ENCODE data around the gene TMEM208. TPM values are rescaled to one million over a fixed set of nuclear protein-coding genes. Genes with fewer than 3 reads are reported as not detected.

The TMEM208 gene
- polyA plus RNA-seq, 4 donors: 63.0 to 153 (median 102) TPM

- H3K9me3 ChIP-seq (ENCODE audit: control insufficient read depth in 2 of 2, insufficient read depth in 1 of 2, low read depth in 1 of 2, low read length in 1 of 2): no peaks in the 10 kb centered on the region
- no peaks in the 10 kb centered on the region for H3K27me3 ChIP-seq (ENCODE audit: control insufficient read depth in 3 of 3, insufficient read depth in 3 of 3, low read length in 3 of 3)
- H3K4me3 ChIP-seq (ENCODE audit: low read depth in 1 of 3, low read length in 3 of 3): no peak overlapping the region
- DNase-seq: no peak
- no peak overlapping the region for H3K27ac ChIP-seq (ENCODE audit: low read depth in 1 of 3, low read length in 2 of 3)
- peaks cover 11 to 59% (median 19%) of the 10 kb centered on the region in 3 donors for H3K36me3 ChIP-seq (ENCODE audit: control insufficient read depth in 3 of 3, insufficient read depth in 2 of 3, low read depth in 1 of 3, low read length in 3 of 3)
- no peak for FAIRE-seq
- H3K4me1 ChIP-seq (ENCODE audit: control insufficient read depth in 3 of 3, insufficient read depth in 2 of 3, low read depth in 1 of 3, low read length in 2 of 3): peaks cover 5 to 27% (median 11%) of the 10 kb centered on the region in 3 donors
These were observed 33.4 kb upstream of the TMEM208 start for GRCh38 chr16:67193536-67193935.

- Histone ChIP-seq H3K27ac (ENCODE audit: low read depth in 1 of 3, low read length in 2 of 3) (no peak overlapping the region), H3K4me3 (ENCODE audit: low read depth in 1 of 3, low read length in 3 of 3) (no peak overlapping the region), H3K27me3 (ENCODE audit: control insufficient read depth in 3 of 3, insufficient read depth in 3 of 3, low read length in 3 of 3) (no peaks in the 10 kb centered on the region), H3K36me3 (ENCODE audit: control insufficient read depth in 3 of 3, insufficient read depth in 2 of 3, low read depth in 1 of 3, low read length in 3 of 3) (peaks cover 11 to 60% (median 19%) of the 10 kb centered on the region in 3 donors), H3K4me1 (ENCODE audit: control insufficient read depth in 3 of 3, insufficient read depth in 2 of 3, low read depth in 1 of 3, low read length in 2 of 3) (peaks cover 5 to 30% (median 11%) of the 10 kb centered on the region in 3 donors), H3K9me3 (ENCODE audit: control insufficient read depth in 2 of 2, insufficient read depth in 1 of 2, low read depth in 1 of 2, low read length in 1 of 2) (no peaks in the 10 kb centered on the region)
- WGBS, 3 donors: 85 to 87% (median 86%) methylated on average over 6 of the region's 6 CpGs
- FAIRE-seq (no peak), DNase-seq (no peak)
These were observed 32.7 kb upstream of the TMEM208 start for GRCh38 chr16:67194260-67194659.

- peaks cover 11 to 67% (median 19%) of the 10 kb centered on the region in 3 donors for H3K36me3 ChIP-seq (ENCODE audit: control insufficient read depth in 3 of 3, insufficient read depth in 2 of 3, low read depth in 1 of 3, low read length in 3 of 3)
- WGBS, 3 donors: 83 to 89% (median 84%) methylated on average over 5 of the region's 5 CpGs
- H3K9me3 ChIP-seq (ENCODE audit: control insufficient read depth in 2 of 2, insufficient read depth in 1 of 2, low read depth in 1 of 2, low read length in 1 of 2): no peaks in the 10 kb centered on the region
- H3K27me3 ChIP-seq (ENCODE audit: control insufficient read depth in 3 of 3, insufficient read depth in 3 of 3, low read length in 3 of 3): no peaks in the 10 kb centered on the region
- H3K27ac ChIP-seq (ENCODE audit: low read depth in 1 of 3, low read length in 2 of 3): no peak overlapping the region
- no peak overlapping the region for H3K4me3 ChIP-seq (ENCODE audit: low read depth in 1 of 3, low read length in 3 of 3)
- no peak for FAIRE-seq
- no peak for DNase-seq
- peaks cover 5 to 36% (median 11%) of the 10 kb centered on the region in 3 donors for H3K4me1 ChIP-seq (ENCODE audit: control insufficient read depth in 3 of 3, insufficient read depth in 2 of 3, low read depth in 1 of 3, low read length in 2 of 3)
These were observed 31.3 kb upstream of the TMEM208 start for GRCh38 chr16:67195676-67196075.

GRCh38 chr16:67196881-67197280 lies 30.0 kb upstream of the TMEM208 start:
- no peak overlapping the region for H3K4me3 ChIP-seq (ENCODE audit: low read depth in 1 of 3, low read length in 3 of 3)
- no peaks in the 10 kb centered on the region for H3K9me3 ChIP-seq (ENCODE audit: control insufficient read depth in 2 of 2, insufficient read depth in 1 of 2, low read depth in 1 of 2, low read length in 1 of 2)
- H3K27ac ChIP-seq (ENCODE audit: low read depth in 1 of 3, low read length in 2 of 3): no peak overlapping the region
- no peaks in the 10 kb centered on the region for H3K27me3 ChIP-seq (ENCODE audit: control insufficient read depth in 3 of 3, insufficient read depth in 3 of 3, low read length in 3 of 3)
- FAIRE-seq (no peak), DNase-seq (no peak)
- H3K36me3 ChIP-seq (ENCODE audit: control insufficient read depth in 3 of 3, insufficient read depth in 2 of 3, low read depth in 1 of 3, low read length in 3 of 3): peaks cover 11 to 78% (median 24%) of the 10 kb centered on the region in 3 donors
- peaks cover 5 to 32% (median 11%) of the 10 kb centered on the region in 3 donors for H3K4me1 ChIP-seq (ENCODE audit: control insufficient read depth in 3 of 3, insufficient read depth in 2 of 3, low read depth in 1 of 3, low read length in 2 of 3)
- 91 to 100% (median 96%) methylated on average over 1 of the region's 1 CpG for WGBS, 3 donors

GRCh38 chr16:67197704-67198103 lies 29.2 kb upstream of the TMEM208 start:
- Histone ChIP-seq H3K27me3 (ENCODE audit: control insufficient read depth in 3 of 3, insufficient read depth in 3 of 3, low read length in 3 of 3) (no peaks in the 10 kb centered on the region), H3K9me3 (ENCODE audit: control insufficient read depth in 2 of 2, insufficient read depth in 1 of 2, low read depth in 1 of 2, low read length in 1 of 2) (no peaks in the 10 kb centered on the region), H3K27ac (ENCODE audit: low read depth in 1 of 3, low read length in 2 of 3) (peak overlapping the region in 1 of 3 donors; percentile 97), H3K4me1 (ENCODE audit: control insufficient read depth in 3 of 3, insufficient read depth in 2 of 3, low read depth in 1 of 3, low read length in 2 of 3) (peaks cover 5 to 30% (median 11%) of the 10 kb centered on the region in 3 donors), H3K4me3 (ENCODE audit: low read depth in 1 of 3, low read length in 3 of 3) (no peak overlapping the region), H3K36me3 (ENCODE audit: control insufficient read depth in 3 of 3, insufficient read depth in 2 of 3, low read depth in 1 of 3, low read length in 3 of 3) (peaks cover 11 to 85% (median 30%) of the 10 kb centered on the region in 3 donors)
- 61 to 74% (median 62%) methylated on average over 6 of the region's 6 CpGs for WGBS, 3 donors
- no peak for FAIRE-seq
- DNase-seq: no peak

- Histone ChIP-seq H3K36me3 (ENCODE audit: control insufficient read depth in 3 of 3, insufficient read depth in 2 of 3, low read depth in 1 of 3, low read length in 3 of 3) (peaks cover 11 to 85% (median 32%) of the 10 kb centered on the region in 3 donors), H3K4me1 (ENCODE audit: control insufficient read depth in 3 of 3, insufficient read depth in 2 of 3, low read depth in 1 of 3, low read length in 2 of 3) (peaks cover 2 to 24% (median 7%) of the 10 kb centered on the region in 3 donors), H3K27me3 (ENCODE audit: control insufficient read depth in 3 of 3, insufficient read depth in 3 of 3, low read length in 3 of 3) (no peaks in the 10 kb centered on the region), H3K9me3 (ENCODE audit: control insufficient read depth in 2 of 2, insufficient read depth in 1 of 2, low read depth in 1 of 2, low read length in 1 of 2) (no peaks in the 10 kb centered on the region), H3K27ac (ENCODE audit: low read depth in 1 of 3, low read length in 2 of 3) (peak overlapping the region; percentile 93 to 99 (median 97)), H3K4me3 (ENCODE audit: low read depth in 1 of 3, low read length in 3 of 3) (peak overlapping the region in 1 of 3 donors; percentile 0)
- 36 to 54% (median 47%) methylated on average over 11 to 12 of the region's 12 CpGs for WGBS, 3 donors
- FAIRE-seq (no peak), DNase-seq (peak; percentile 65 to 82)
These were observed 28.6 kb upstream of the TMEM208 start for GRCh38 chr16:67198238-67198734.

GRCh38 chr16:67199011-67199807 lies 27.7 kb upstream of the TMEM208 start, which contains the start of gene ELMO3:
Gene ELMO3, plus strand, starts transcription at chr16:67199131. Its CDS starts 196 bp downstream, at chr16:67199327.
- Histone ChIP-seq H3K9me3 (ENCODE audit: control insufficient read depth in 2 of 2, insufficient read depth in 1 of 2, low read depth in 1 of 2, low read length in 1 of 2) (no peaks in the 10 kb centered on the region), H3K27me3 (ENCODE audit: control insufficient read depth in 3 of 3, insufficient read depth in 3 of 3, low read length in 3 of 3) (no peaks in the 10 kb centered on the region), H3K27ac (ENCODE audit: low read depth in 1 of 3, low read length in 2 of 3) (peak within 1 kb of the TSS; percentile 93 to 99 (median 97)), H3K4me3 (ENCODE audit: low read depth in 1 of 3, low read length in 3 of 3) (peak within 1 kb of the TSS; percentile 10 to 93 (median 65)), H3K36me3 (ENCODE audit: control insufficient read depth in 3 of 3, insufficient read depth in 2 of 3, low read depth in 1 of 3, low read length in 3 of 3) (peaks cover 13 to 86% (median 37%) of the 10 kb centered on the region in 3 donors), H3K4me1 (ENCODE audit: control insufficient read depth in 3 of 3, insufficient read depth in 2 of 3, low read depth in 1 of 3, low read length in 2 of 3) (peaks cover 0 to 17% (median 2%) of the 10 kb centered on the region in 3 donors)
- DNase-seq (peak; percentile 91 to 92), FAIRE-seq (no peak)
- 15 to 43% (median 33%) methylated on average over 45 to 61 of the region's 61 CpGs for WGBS, 3 donors

- no peaks in the 10 kb centered on the region for H3K9me3 ChIP-seq (ENCODE audit: control insufficient read depth in 2 of 2, insufficient read depth in 1 of 2, low read depth in 1 of 2, low read length in 1 of 2)
- FAIRE-seq (no peak), DNase-seq (peak; percentile 46 to 69)
- H3K36me3 ChIP-seq (ENCODE audit: control insufficient read depth in 3 of 3, insufficient read depth in 2 of 3, low read depth in 1 of 3, low read length in 3 of 3): peaks cover 13 to 85% (median 38%) of the 10 kb centered on the region in 3 donors
- peak overlapping the region in 2 of 3 donors; percentile 65 to 93 for H3K4me3 ChIP-seq (ENCODE audit: low read depth in 1 of 3, low read length in 3 of 3)
- H3K27me3 ChIP-seq (ENCODE audit: control insufficient read depth in 3 of 3, insufficient read depth in 3 of 3, low read length in 3 of 3): no peaks in the 10 kb centered on the region
- WGBS, 3 donors: 14 to 42% (median 22%) methylated on average over 22 of the region's 22 CpGs
- H3K27ac ChIP-seq (ENCODE audit: low read depth in 1 of 3, low read length in 2 of 3): peak overlapping the region in 2 of 3 donors; percentile 14 to 99
- H3K4me1 ChIP-seq (ENCODE audit: control insufficient read depth in 3 of 3, insufficient read depth in 2 of 3, low read depth in 1 of 3, low read length in 2 of 3): peaks cover 0 to 17% (median 2%) of the 10 kb centered on the region in 3 donors
These were observed 27.1 kb upstream of the TMEM208 start for GRCh38 chr16:67199808-67200198.

Measured in small intestine (tissue), 7 donors.